Fibroblast of skin of scalp (primary cell): ENCODE data around the gene PRTG.
"Not testable (repeated sequence)": the region's sequence is repeated elsewhere in the genome, so short reads cannot be mapped to it uniquely, and the experiment has no call there.

Experiments
- DNase-seq: peaks from one replicate; pipeline ENCODE4 v3.0.0-alpha.2; 2013

Gene PRTG

DNA sequence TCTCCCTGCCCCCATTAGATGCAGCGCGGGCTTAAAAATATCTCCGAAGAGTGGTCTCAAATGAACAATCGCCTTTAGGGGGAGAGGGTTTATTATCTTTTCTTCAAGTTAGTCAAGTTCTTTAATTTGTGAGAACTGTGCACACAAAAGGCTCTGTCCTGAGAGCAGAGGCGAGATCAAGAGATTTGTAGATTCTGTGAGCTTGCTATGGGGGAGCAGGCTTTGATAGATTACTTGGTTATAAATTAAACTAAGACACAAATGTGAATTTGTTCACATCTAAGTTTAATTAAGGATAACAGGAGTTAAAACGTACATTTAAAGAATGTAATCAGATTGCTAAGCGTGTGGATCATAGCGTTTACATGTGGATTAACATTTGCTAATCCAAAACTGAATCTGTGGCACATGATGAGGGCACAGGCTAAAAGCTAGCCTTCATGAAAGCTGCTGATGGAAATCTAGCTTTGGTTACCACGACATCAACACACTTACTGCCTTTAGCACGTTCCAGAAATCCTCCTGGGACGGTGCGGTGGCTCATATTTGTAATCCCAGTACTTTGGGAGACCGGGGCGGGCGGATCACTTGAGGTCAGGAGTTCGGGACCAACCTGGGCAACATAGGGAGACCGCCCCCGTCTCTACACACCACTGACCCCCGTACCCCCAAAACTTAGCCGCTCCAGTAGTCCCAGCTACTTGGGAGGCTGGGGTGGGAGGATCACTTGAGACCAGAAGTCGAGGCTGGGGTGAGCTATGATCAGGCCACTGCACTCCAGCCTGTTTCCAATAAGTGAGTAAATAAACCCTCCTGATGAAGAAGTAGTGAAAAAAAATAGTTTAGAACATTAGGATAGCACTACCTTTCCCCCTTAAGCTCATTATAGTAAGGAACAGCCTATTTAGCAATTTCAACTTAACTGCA lies 1.0 kb upstream of the PRTG start:
- no peak for DNase-seq

GRCh38 chr15:55742498-55742926 lies 440 bp downstream of the PRTG start:
- DNase-seq, result no peak

DNA sequence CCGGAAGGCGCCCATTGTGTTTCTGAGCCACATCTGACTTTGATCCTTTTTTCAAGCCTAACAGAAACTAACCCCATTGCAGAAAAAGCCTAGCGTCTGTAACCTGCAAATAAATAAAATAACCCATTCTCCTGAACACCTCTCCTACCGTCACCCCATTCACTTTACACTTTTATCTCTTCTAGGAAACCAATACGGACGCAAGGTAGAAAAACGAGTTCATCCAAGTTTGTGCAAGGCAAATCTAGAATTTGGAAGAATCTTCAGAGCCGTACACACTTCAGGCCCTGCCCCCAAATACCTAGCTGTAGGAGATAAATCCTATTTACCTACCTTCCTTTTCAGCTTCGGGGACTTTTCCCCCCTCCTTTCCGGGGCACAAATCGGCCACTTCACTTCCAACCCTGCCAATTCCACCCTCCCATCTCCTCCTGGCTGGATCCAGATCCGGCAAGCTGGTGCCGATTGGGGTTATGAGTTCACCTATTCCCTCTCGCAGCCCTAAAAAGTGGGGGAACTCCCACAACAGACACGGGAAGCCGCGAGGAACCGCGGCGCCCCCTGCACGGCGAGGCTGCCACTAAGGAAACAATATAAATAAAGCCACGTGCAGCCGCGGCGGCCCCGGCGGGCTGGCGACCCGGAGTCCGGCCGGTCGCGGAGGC lies 987 bp downstream of the PRTG start:
- no peak for DNase-seq

GRCh38 chr15:55740981-55741832 lies 1.7 kb downstream of the PRTG start:
- no peak for DNase-seq

- no peak for DNase-seq
These were observed 2.5 kb downstream of the PRTG start for GRCh38 chr15:55740359-55740878.

- DNase-seq, result no peak
These were observed 3.3 kb downstream of the PRTG start for GRCh38 chr15:55739641-55740040.

GRCh38 chr15:55738715-55739114 lies 4.2 kb downstream of the PRTG start:
- DNase-seq, result no peak

DNA sequence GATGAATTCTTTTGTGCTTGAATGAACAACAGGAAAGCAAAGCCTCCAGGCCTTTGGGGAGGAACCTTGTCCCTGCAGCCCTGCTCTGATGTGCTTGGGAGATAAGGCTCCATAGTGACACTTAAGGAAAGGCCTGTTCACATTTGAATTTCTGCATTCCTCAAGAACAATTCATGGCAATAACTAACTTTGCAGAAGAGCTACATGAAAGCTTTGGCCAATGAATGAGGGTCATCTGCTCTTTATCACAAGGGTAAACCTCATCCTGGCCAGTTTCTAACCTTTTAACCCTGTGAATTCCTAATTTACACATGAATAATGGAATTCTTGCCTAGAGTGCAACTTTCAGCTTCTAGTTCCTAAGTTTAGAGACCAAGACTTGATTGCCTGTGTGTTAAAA lies 5.6 kb downstream of the PRTG start:
- DNase-seq, result no peak

GRCh38 chr15:55736756-55737155 lies 6.2 kb downstream of the PRTG start:
- DNase-seq, result no peak

DNA sequence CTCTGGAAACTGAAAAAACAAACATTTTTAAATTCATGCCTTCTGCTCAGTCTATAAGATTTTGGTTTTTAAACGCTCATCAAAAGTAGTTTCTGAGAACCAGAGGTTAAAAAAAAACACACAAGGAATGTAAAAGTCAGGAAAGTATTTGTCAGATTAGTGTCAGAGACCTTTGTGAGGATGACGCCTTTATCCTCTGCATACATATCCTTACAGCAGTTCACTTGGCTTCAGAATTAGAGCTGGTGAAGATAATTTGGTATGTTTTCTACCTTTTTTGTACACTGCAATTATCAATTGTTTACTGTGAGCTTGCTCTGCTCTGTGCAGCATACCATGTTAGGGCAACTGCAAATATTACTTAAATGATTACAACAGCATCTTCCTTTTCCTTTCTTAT lies 8.3 kb downstream of the PRTG start:
- DNase-seq, result no peak

DNA sequence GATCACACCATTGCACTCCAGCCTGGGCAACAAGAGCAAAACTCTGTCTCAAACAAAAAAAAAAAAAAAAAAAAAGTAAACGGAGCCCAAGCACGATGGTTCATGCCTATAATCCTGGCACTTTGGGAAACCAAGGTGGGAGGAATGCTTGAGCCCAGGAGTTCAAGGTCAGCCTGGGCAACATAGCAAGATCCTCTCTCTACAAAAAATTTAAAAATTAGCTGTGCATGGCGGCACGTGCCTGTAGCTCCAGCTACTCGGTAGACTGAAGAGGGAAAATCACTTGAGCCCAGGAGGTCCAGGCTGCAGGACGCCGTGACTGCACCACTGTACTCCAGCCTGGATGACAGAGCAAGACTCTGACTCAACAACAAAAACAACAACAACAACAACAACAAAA lies 9.5 kb downstream of the PRTG start:
- DNase-seq, result not testable (repeated sequence)

GRCh38 chr15:55721554-55722185 lies 21.3 kb downstream of the PRTG start:
- no peak for DNase-seq

DNA sequence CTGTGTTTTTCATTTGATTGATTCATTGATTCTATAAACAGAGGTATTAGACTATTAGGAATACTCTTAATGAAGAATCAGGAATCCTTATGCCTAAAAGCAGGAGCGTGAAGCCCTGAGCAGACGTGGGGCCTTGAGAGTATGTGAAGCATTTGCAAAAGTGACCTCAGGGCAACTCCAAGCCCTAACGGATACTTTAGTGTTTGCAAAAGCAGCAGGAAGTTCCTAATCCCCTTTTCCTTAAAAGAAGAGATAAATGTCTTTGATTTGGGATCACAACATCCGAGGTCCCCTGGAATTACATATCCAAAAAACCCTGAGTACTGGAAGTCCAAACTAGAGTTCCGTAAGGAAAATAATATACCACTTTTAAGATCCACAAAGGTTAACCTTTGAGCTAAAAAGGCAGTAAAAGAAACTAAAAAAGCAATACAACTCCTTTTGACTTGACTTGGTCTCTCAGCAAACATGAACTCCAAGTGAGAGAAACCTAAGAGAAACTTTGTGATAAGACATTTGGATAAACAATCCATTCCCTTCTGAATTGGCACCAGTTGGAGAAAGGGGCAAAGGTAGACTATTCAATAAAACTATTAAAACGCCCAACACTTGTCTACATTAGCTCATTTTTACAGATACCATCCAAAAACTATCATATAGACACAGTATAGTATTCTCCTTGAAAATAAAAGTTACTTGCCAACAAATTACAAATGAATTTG lies 27.4 kb downstream of the PRTG start:
- DNase-seq, result no peak

DNA sequence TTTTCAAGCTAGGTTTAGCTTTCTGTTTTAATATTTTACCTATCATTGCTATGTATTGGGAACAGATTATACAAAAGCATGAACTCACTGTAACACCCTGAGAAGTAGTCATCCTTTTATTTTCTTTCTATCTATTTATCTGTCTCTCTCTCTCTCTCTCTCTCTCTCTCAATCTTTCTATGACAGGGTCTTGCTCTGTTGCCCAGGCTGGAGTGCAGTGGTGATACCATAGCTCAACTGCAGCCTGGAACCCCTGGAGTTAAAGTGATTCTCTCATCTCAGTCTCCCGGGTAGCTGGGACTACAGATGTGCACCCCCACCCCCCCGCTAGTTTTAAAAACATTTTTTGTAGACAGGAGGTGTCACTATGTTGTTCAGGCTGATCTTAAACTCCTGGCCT lies 28.9 kb downstream of the PRTG start:
- no peak for DNase-seq

- DNase-seq, result no peak
These were observed 30.6 kb downstream of the PRTG start for GRCh38 chr15:55712363-55712762.

- DNase-seq, result peak; percentile 48
These were observed 32.7 kb downstream of the PRTG start for GRCh38 chr15:55710286-55710685.

- DNase-seq, result no peak
These were observed 33.5 kb downstream of the PRTG start for GRCh38 chr15:55709458-55709857.

GRCh38 chr15:55708720-55709119 lies 34.2 kb downstream of the PRTG start:
- DNase-seq, result no peak

DNA sequence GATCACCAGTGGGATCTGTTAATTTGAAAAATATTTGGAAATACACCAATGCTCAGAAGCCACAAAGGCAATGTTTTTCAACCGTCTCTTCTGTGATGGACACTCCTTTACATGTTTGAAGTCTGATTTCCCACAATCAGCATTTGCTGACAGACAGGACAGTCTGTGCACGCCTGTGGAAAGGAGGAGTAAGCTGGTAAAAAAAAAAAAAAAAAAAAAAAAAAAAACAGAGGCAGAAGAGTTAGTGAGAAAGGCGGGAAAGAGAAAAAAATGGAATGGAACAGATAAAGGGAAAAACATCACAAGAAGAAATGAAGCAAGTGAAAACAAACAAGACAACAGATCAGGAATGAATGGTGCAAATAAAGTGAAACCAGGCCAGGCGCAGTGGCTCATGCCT lies 35.0 kb downstream of the PRTG start:
- DNase-seq, result no peak

GRCh38 chr15:55707518-55707917 lies 35.4 kb downstream of the PRTG start:
- no peak for DNase-seq

DNA sequence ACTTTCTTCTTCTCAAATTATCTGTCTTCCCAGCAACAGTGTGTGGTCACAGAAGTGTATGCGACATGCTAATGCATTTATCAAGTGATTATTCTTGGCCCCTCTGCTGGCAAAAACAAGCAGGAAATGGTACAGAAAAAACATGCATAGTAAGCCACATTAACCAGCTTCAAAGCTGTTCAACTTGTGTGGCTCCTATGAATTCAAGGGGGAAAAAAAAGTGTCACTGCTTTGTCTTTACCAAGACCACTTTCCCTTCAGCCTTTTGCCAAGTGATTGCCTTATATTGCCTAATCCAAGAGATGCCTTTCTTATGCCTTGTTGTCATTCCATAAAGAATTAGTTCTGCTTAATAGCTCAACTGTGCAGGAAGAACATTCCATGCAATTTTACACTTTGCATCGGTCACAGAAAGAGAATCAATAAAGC lies 39.1 kb downstream of the PRTG start:
- peak; percentile 68 for DNase-seq

GRCh38 chr15:55700876-55701275 lies 42.1 kb downstream of the PRTG start:
- no peak for DNase-seq
